Mesenchymal stem cell (in vitro differentiated cells and primary cell): ENCODE data around the gene ACACA.

ENCODE experiments used
- DNase-seq: peaks from one replicate; pipeline ENCODE4 v3.0.0-alpha.2; 2013
- H2AFZ ChIP-seq: one replicate; pipeline ENCODE4 v1.6.1; 2013; ENCODE audit warnings: low read depth, mild to moderate bottlenecking, control low read depth, inconsistent platforms, low read length, moderate library complexity
- H2AK5ac ChIP-seq: 2 replicates; pipeline ENCODE4 v1.6.1; 2013; ENCODE audit warnings: low read length, moderate library complexity, mild to moderate bottlenecking, inconsistent platforms; ENCODE audit not compliant: severe bottlenecking
- H2BK120ac ChIP-seq: one replicate; pipeline ENCODE4 v1.6.1; 2013; ENCODE audit warnings: low read depth, mild to moderate bottlenecking, inconsistent platforms, low read length, moderate library complexity
- H2BK12ac ChIP-seq, 2 experiments: one replicate each; pipeline ENCODE4 v1.6.1; 2013; ENCODE audit warnings: inconsistent platforms in 2 of 2, low read length in 2 of 2, mild to moderate bottlenecking in 2 of 2, moderate library complexity in 2 of 2, control low read depth in 1 of 2
- H2BK15ac ChIP-seq: one replicate; pipeline ENCODE4 v1.6.1; 2013; ENCODE audit warnings: mild to moderate bottlenecking, low read depth, inconsistent platforms; ENCODE audit not compliant: poor library complexity, severe bottlenecking
- H2BK5ac ChIP-seq: 2 replicates; pipeline ENCODE4 v1.6.1; 2013; ENCODE audit warnings: low read depth, mild to moderate bottlenecking, low read length, control low read depth, inconsistent platforms; ENCODE audit not compliant: poor library complexity, severe bottlenecking
- H3K14ac ChIP-seq, 2 experiments: one replicate each; pipeline ENCODE4 v1.6.1; 2013; ENCODE audit warnings: inconsistent platforms in 2 of 2, low read length in 2 of 2, control low read depth in 1 of 2, mild to moderate bottlenecking in 1 of 2, moderate library complexity in 1 of 2
- H3K18ac ChIP-seq, 2 experiments: one replicate each; pipeline ENCODE4 v1.6.1; 2013; ENCODE audit warnings: inconsistent platforms in 2 of 2, low read length in 2 of 2, control low read depth in 1 of 2, low read depth in 1 of 2, mild to moderate bottlenecking in 1 of 2
- H3K23ac ChIP-seq, 2 experiments: one replicate each; pipeline ENCODE4 v1.6.1; 2013; ENCODE audit warnings: inconsistent platforms in 2 of 2, low read length in 2 of 2, mild to moderate bottlenecking in 2 of 2, moderate library complexity in 2 of 2, control low read depth in 1 of 2
- H3K27ac ChIP-seq: 2 replicates; pipeline ENCODE4 v1.5.1; 2013; ENCODE audit warnings: mild to moderate bottlenecking, moderate library complexity, low read length, control low read depth, inconsistent platforms; ENCODE audit not compliant: poor library complexity, severe bottlenecking
- H3K27me3 ChIP-seq, 2 experiments: 2 replicates each; pipeline versions ENCODE4 v1.6.1 to v1.7.0; 2013; ENCODE audit warnings: low read length in 2 of 2, mild to moderate bottlenecking in 2 of 2, moderate library complexity in 2 of 2, control low read depth in 1 of 2, inconsistent platforms in 1 of 2; ENCODE audit not compliant: control insufficient read depth in 1 of 2, insufficient read depth in 1 of 2
- H3K36me3 ChIP-seq, 2 experiments: 2 replicates each; pipeline versions ENCODE4 v1.6.1 to v1.7.0; 2013; ENCODE audit warnings: low read length in 2 of 2, control low read depth in 1 of 2, inconsistent platforms in 1 of 2, low read depth in 1 of 2, mild to moderate bottlenecking in 1 of 2; ENCODE audit not compliant: insufficient read depth in 2 of 2, control insufficient read depth in 1 of 2
- H3K4ac ChIP-seq, 2 experiments: one replicate each; pipeline ENCODE4 v1.6.1; 2013; ENCODE audit warnings: inconsistent platforms in 2 of 2, low read length in 2 of 2, mild to moderate bottlenecking in 2 of 2, moderate library complexity in 2 of 2, control low read depth in 1 of 2, low read depth in 1 of 2
- H3K4me1 ChIP-seq: 2 replicates; pipeline ENCODE4 v1.6.1; 2013; ENCODE audit warnings: low read depth, low read length, control low read depth; ENCODE audit not compliant: control insufficient read depth, insufficient read depth
- H3K4me2 ChIP-seq: 2 replicates; pipeline ENCODE4 v1.6.1; 2013; ENCODE audit warnings: low read length, mild to moderate bottlenecking, inconsistent platforms; ENCODE audit not compliant: poor library complexity, severe bottlenecking
- H3K4me3 ChIP-seq, 2 experiments: 2 replicates each; pipeline versions ENCODE4 v1.5.1 to v1.7.0; 2013; ENCODE audit warnings: low read length in 2 of 2, mild to moderate bottlenecking in 2 of 2, control low read depth in 1 of 2, low read depth in 1 of 2; ENCODE audit not compliant: insufficient read depth in 1 of 2
- H3K79me1 ChIP-seq: replicated peaks from 2 replicates; pipeline ENCODE4 v1.6.1; 2013; ENCODE audit warnings: mild to moderate bottlenecking, control low read depth, low read length, inconsistent platforms; ENCODE audit not compliant: poor library complexity, severe bottlenecking
- H3K9ac ChIP-seq: 2 replicates; pipeline ENCODE4 v1.7.0; 2013; ENCODE audit warnings: mild to moderate bottlenecking, low read length, moderate library complexity
- H3K9me3 ChIP-seq: 2 replicates; pipeline ENCODE4 v1.7.0; 2013; ENCODE audit warnings: mild to moderate bottlenecking, low read length; ENCODE audit not compliant: control insufficient read depth
- H4K8ac ChIP-seq: one replicate; pipeline ENCODE4 v1.6.1; 2013; ENCODE audit warnings: inconsistent platforms, mild to moderate bottlenecking, low read length, moderate library complexity
- H4K91ac ChIP-seq: one replicate; pipeline ENCODE4 v1.6.1; 2013; ENCODE audit warnings: mild to moderate bottlenecking, low read length, inconsistent platforms
- WGBS: methylation state at CpG from one replicate; pipeline ENCODE4 v1.1.7; 2013; ENCODE audit warnings: mixed read lengths; 5-methylcytosine and 5-hydroxymethylcytosine counted together

Gene ACACA

GRCh38 chr17:37037590-37038155 is 369.0 kb downstream of the ACACA start:
- 83% methylated on average over 4 of the region's 5 CpGs for WGBS
- no peak overlapping the region for H2BK12ac ChIP-seq
- DNase-seq: no peak

More at GRCh38 chr17:37037590-37038155, 369.0 kb downstream of the ACACA start:
- Histone ChIP-seq H3K4me1 (no peaks in the 10 kb centered on the region), H2BK5ac (no peak overlapping the region), H2BK15ac (no peak overlapping the region), H3K9me3 (no peaks in the 10 kb centered on the region), H3K79me1 (peaks cover 18% of the 10 kb centered on the region), H3K9ac (no peak overlapping the region), H4K91ac (no peak overlapping the region), H3K27me3 (no peaks in the 10 kb centered on the region), H3K4ac (no peak overlapping the region), H3K4me3 (no peak overlapping the region), H2AK5ac (no peak overlapping the region), H2BK120ac (no peak overlapping the region), H3K14ac (no peak overlapping the region), H3K27ac (no peak overlapping the region), H3K4me2 (no peak overlapping the region), H4K8ac (no peak overlapping the region), H3K18ac (no peak overlapping the region), H2AFZ (no peak overlapping the region), H3K23ac (no peak overlapping the region), H3K36me3 (peaks cover 4 to 6% of the 10 kb centered on the region in 2 experiments)
